Neutrophil (primary cell): ENCODE results near the gene TEKTIP1.

ENCODE experiments used
- H3K27ac ChIP-seq: fragments of 200-600 bp; sonication (generic); 2 replicates; pipeline ENCODE4 v1.5.1; 2016; ENCODE audit warnings: mild to moderate bottlenecking, moderate library complexity
- H3K27me3 ChIP-seq: fragments of 200-600 bp; sonication (generic); 2 replicates; pipeline ENCODE4 v1.6.0; 2016; ENCODE audit warnings: mild to moderate bottlenecking
- H3K36me3 ChIP-seq: fragments of 200-600 bp; sonication (generic); 2 replicates; pipeline ENCODE4 v1.5.1; 2017
- H3K4me1 ChIP-seq, 2 experiments: fragments of 200-600 bp in 1 of 2; sonication (generic) in 1 of 2; 1 replicate in 1 of 2; 2 replicates in 1 of 2; pipeline versions ENCODE4 v1.5.1 to v1.6.1; 2013 to 2016; ENCODE audit warnings: low read depth in 1 of 2, low read length in 1 of 2, mild to moderate bottlenecking in 1 of 2, moderate library complexity in 1 of 2; ENCODE audit not compliant: control insufficient read depth in 1 of 2, insufficient read depth in 1 of 2
- H3K4me3 ChIP-seq, 2 experiments: fragments of 200-600 bp in 1 of 2; sonication (generic) in 1 of 2; 1 replicate in 1 of 2; 2 replicates in 1 of 2; pipeline ENCODE4 v1.5.1; 2013 to 2016; ENCODE audit warnings: low read depth in 1 of 2, low read length in 1 of 2, mild to moderate bottlenecking in 1 of 2, moderate library complexity in 1 of 2
- H3K9me3 ChIP-seq: fragments of 200-600 bp; sonication (generic); 2 replicates; pipeline ENCODE4 v1.5.1; 2016
- CTCF ChIP-seq: fragments of 200-600 bp; sonication (generic); IDR thresholded peaks from 2 replicates; pipeline ENCODE4 v1.5.1; 2016; ENCODE audit warnings: antibody characterized with exemption

TEKTIP1 gene

GRCh38 chr19:3519126-3519525 lies 19.8 kb upstream of the TEKTIP1 start:
- Histone ChIP-seq H3K36me3 (peaks cover 66% of the 10 kb centered on the region), H3K27ac (no peak overlapping the region), H3K4me3 (no peak overlapping the region), H3K27me3 (no peaks in the 10 kb centered on the region), H3K4me1 (no peaks in the 10 kb centered on the region), H3K9me3 (no peaks in the 10 kb centered on the region)
- TF ChIP-seq CTCF, result no peak

GRCh38 chr19:3520166-3521103 lies 18.5 kb upstream of the TEKTIP1 start:
- TF ChIP-seq CTCF, result no peak
- Histone ChIP-seq H3K9me3 (no peaks in the 10 kb centered on the region), H3K4me3 (no peak overlapping the region), H3K4me1 (no peaks in the 10 kb centered on the region), H3K36me3 (peaks cover 70% of the 10 kb centered on the region), H3K27me3 (no peaks in the 10 kb centered on the region), H3K27ac (peak overlapping the region; percentile 0)

GRCh38 chr19:3521104-3521445 lies 17.9 kb upstream of the TEKTIP1 start:
- TF ChIP-seq CTCF, result no peak
- Histone ChIP-seq H3K9me3 (no peaks in the 10 kb centered on the region), H3K36me3 (peaks cover 76% of the 10 kb centered on the region), H3K27me3 (no peaks in the 10 kb centered on the region), H3K4me3 (no peak overlapping the region), H3K4me1 (no peaks in the 10 kb centered on the region), H3K27ac (peak overlapping the region; percentile 0)

- Histone ChIP-seq H3K27me3 (no peaks in the 10 kb centered on the region), H3K36me3 (peaks cover 86% of the 10 kb centered on the region), H3K27ac (no peak overlapping the region), H3K4me1 (no peaks in the 10 kb centered on the region), H3K9me3 (no peaks in the 10 kb centered on the region), H3K4me3 (no peak overlapping the region)
- no peak for TF ChIP-seq CTCF
These were observed 16.3 kb upstream of the TEKTIP1 start for GRCh38 chr19:3522421-3523360.

GRCh38 chr19:3523361-3524077 lies 15.5 kb upstream of the TEKTIP1 start:
- H3K36me3 ChIP-seq, result peaks cover 92% of the 10 kb centered on the region
- TF ChIP-seq CTCF, result no peak
- H3K4me3 ChIP-seq, result no peak overlapping the region

More at GRCh38 chr19:3523361-3524077, 15.5 kb upstream of the TEKTIP1 start:
- Histone ChIP-seq H3K9me3 (no peaks in the 10 kb centered on the region), H3K27ac (no peak overlapping the region), H3K27me3 (no peaks in the 10 kb centered on the region), H3K4me1 (no peaks in the 10 kb centered on the region)
